SK-N-SH (cell line): ENCODE data around the gene HFE. TPM values are rescaled to one million over a fixed set of nuclear protein-coding genes. Genes with fewer than 3 reads are reported as not detected.

ENCODE experiments used
- CTCF ChIA-PET: fragments of 300-600, 350-600 bp; formaldehyde crosslinking; extraction: SDS; loops from one replicate; lab custom pipeline; 2021; lab: Yijun Ruan, JAX
- POLR2A ChIA-PET: fragments of 350-600 bp; sonication (Branson Sonifier 250); formaldehyde crosslinking; extraction: SDS; loops from one replicate; lab custom pipeline; 2020; ENCODE audit warnings: antibody characterized with exemption, inconsistent platforms; lab: Yijun Ruan, JAX
- DNase-seq: peaks from one replicate; pipeline ENCODE4 v3.0.0; 2012
- H2AFZ ChIP-seq: fragments of 200-600 bp; sonication (generic); 2 replicates; pipeline ENCODE4 v1.8.1; 2016; ENCODE audit warnings: antibody characterized with exemption, mild to moderate bottlenecking, low read depth
- H3F3A ChIP-seq: fragments of 200-600 bp; sonication (generic); replicated peaks from 2 replicates; pipeline ENCODE3; 2016; ENCODE audit warnings: antibody characterized with exemption, mild to moderate bottlenecking; ENCODE audit not compliant: insufficient read depth
- H3K27ac ChIP-seq, 2 experiments: fragments of 200-500 bp in 1 of 2; fragments of 200-600 bp in 1 of 2; sonication (Bioruptor generic) in 1 of 2; sonication (generic), shearing (Covaris generic) in 1 of 2; 2 replicates each; pipeline versions ENCODE4 v1.5.1 to v1.6.1; 2014 to 2016; ENCODE audit warnings: low read depth in 2 of 2, inconsistent platforms in 1 of 2, low read length in 1 of 2, mild to moderate bottlenecking in 1 of 2, mixed read lengths in 1 of 2
- H3K27me3 ChIP-seq: fragments of 200-600 bp; sonication (generic), shearing (Covaris generic); 2 replicates; pipeline ENCODE4 v1.6.1; 2016; ENCODE audit warnings: mixed run types; ENCODE audit not compliant: insufficient read depth
- H3K36me3 ChIP-seq, 2 experiments: fragments of 200-500 bp in 1 of 2; fragments of 200-600 bp in 1 of 2; sonication (Bioruptor generic) in 1 of 2; sonication (generic) in 1 of 2; replicated peaks in 1 of 2; 2 replicates each; pipeline versions ENCODE3 to v1.5.1; 2014 to 2016; ENCODE audit warnings: low read length in 1 of 2, mild to moderate bottlenecking in 1 of 2; ENCODE audit not compliant: insufficient read depth in 2 of 2, control insufficient read depth in 1 of 2
- H3K4me1 ChIP-seq, 2 experiments: fragments of 200-500 bp in 1 of 2; fragments of 200-600 bp in 1 of 2; sonication (Bioruptor generic) in 1 of 2; sonication (generic), shearing (Covaris generic) in 1 of 2; 2 replicates each; pipeline versions ENCODE4 v1.5.1 to v1.6.1; 2014 to 2016; ENCODE audit warnings: low read depth in 1 of 2, low read length in 1 of 2, mixed run types in 1 of 2; ENCODE audit not compliant: insufficient read depth in 2 of 2, control insufficient read depth in 1 of 2
- H3K4me2 ChIP-seq: fragments of 200-600 bp; sonication (generic), shearing (Covaris generic); 2 replicates; pipeline ENCODE4 v1.6.1; 2017; ENCODE audit warnings: mixed run types
- H3K4me3 ChIP-seq, 2 experiments: fragments of 200-500 bp in 1 of 2; fragments of 200-600 bp in 1 of 2; sonication (Bioruptor generic) in 1 of 2; sonication (generic), shearing (Covaris generic) in 1 of 2; 2 replicates each; pipeline versions ENCODE4 v1.5.1 to v1.8.1; 2014 to 2016; ENCODE audit warnings: low read depth in 2 of 2, inconsistent platforms in 1 of 2, low read length in 1 of 2, mild to moderate bottlenecking in 1 of 2, mixed read lengths in 1 of 2, moderate library complexity in 1 of 2
- H3K79me2 ChIP-seq: fragments of 200-600 bp; sonication (generic); 2 replicates; pipeline ENCODE4 v1.8.1; 2017; ENCODE audit warnings: mild to moderate bottlenecking; ENCODE audit not compliant: insufficient read depth
- H3K9ac ChIP-seq: fragments of 200-600 bp; sonication (generic); 2 replicates; pipeline ENCODE4 v1.6.1; 2017; ENCODE audit warnings: mixed run types
- H3K9me2 ChIP-seq: fragments of 200-600 bp; sonication (generic); 2 replicates; pipeline ENCODE4 v1.6.1; 2017; ENCODE audit warnings: mixed run types
- H3K9me3 ChIP-seq: fragments of 200-600 bp; sonication (generic); 2 replicates; pipeline ENCODE4 v1.6.1; 2017; ENCODE audit warnings: mixed run types, mild to moderate bottlenecking, moderate library complexity
- H4K20me1 ChIP-seq: fragments of 200-600 bp; sonication (generic); 2 replicates; pipeline ENCODE4 v1.6.1; 2017; ENCODE audit warnings: mild to moderate bottlenecking, mixed run types; ENCODE audit not compliant: insufficient read depth
- CHD2 ChIP-seq: fragments of 150-350 bp; IDR thresholded peaks from 2 replicates; pipeline ENCODE4 v1.6.1; 2018; ENCODE audit warnings: low read length; ENCODE audit not compliant: partially characterized antibody
- CTCF ChIP-seq: fragments of 200-600 bp; sonication (generic); IDR thresholded peaks from 2 replicates; pipeline ENCODE4 v1.6.1; 2017; ENCODE audit warnings: antibody characterized with exemption, mild to moderate bottlenecking, moderate library complexity
- EP300 ChIP-seq, 2 experiments: IDR thresholded peaks; 2 replicates each; pipeline versions ENCODE4 v1.4.0 to v1.6.1; 2012; ENCODE audit warnings: borderline replicate concordance in 1 of 2, low read depth in 1 of 2, low read length in 1 of 2
- EZH2phosphoT487 ChIP-seq: fragments of 200-600 bp; sonication (generic); IDR thresholded peaks from 2 replicates; pipeline ENCODE4 v1.6.1; 2017; ENCODE audit warnings: low read depth, mixed run types, mild to moderate bottlenecking, antibody characterized with exemption, moderate library complexity, borderline replicate concordance
- FOSL2 ChIP-seq: IDR thresholded peaks from 2 replicates; pipeline ENCODE4 v1.4.0; 2012; ENCODE audit warnings: low read depth, mild to moderate bottlenecking, moderate library complexity, borderline replicate concordance
- FOXJ3 ChIP-seq: sonication (generic); formaldehyde crosslinking; IDR thresholded peaks from 2 replicates; pipeline ENCODE4 v1.5.1; 2020; ENCODE audit warnings: mild to moderate bottlenecking, missing genetic modification reagents
- GABPA ChIP-seq: IDR thresholded peaks from 2 replicates; pipeline ENCODE4 v1.4.0; 2012; ENCODE audit warnings: low read depth, mild to moderate bottlenecking
- GATA2 ChIP-seq: sonication (generic); formaldehyde crosslinking; IDR thresholded peaks from 2 replicates; pipeline ENCODE4 v1.5.0; 2020; ENCODE audit warnings: mild to moderate bottlenecking, missing genetic modification reagents
- JUND ChIP-seq: IDR thresholded peaks from 2 replicates; pipeline ENCODE4 v1.4.0; 2012
- MAX ChIP-seq: IDR thresholded peaks from 2 replicates; pipeline ENCODE4 v1.4.0; 2012; ENCODE audit warnings: low read depth
- MEF2A ChIP-seq: IDR thresholded peaks from 2 replicates; pipeline ENCODE4 v1.4.0; 2012; ENCODE audit warnings: low read depth, borderline replicate concordance
- PBX3 ChIP-seq: IDR thresholded peaks from 2 replicates; pipeline ENCODE4; 2012
- RAD21 ChIP-seq: IDR thresholded peaks from 2 replicates; pipeline ENCODE4 v1.6.1; 2012; ENCODE audit warnings: mild to moderate bottlenecking, low read length
- RFX5 ChIP-seq: IDR thresholded peaks from 2 replicates; pipeline ENCODE4 v1.6.1; 2012; ENCODE audit warnings: mild to moderate bottlenecking, improper control_type of control experiment, low read length
- SIN3A ChIP-seq: IDR thresholded peaks from 2 replicates; pipeline ENCODE4 v1.6.1; 2012; ENCODE audit warnings: low read depth, mild to moderate bottlenecking, low read length, moderate library complexity, borderline replicate concordance
- TCF12 ChIP-seq: IDR thresholded peaks from 2 replicates; pipeline ENCODE4 v1.4.0; 2012
- WGBS: methylation state at CpG from one replicate; pipeline ENCODE4 v1.1.6; 2017; ENCODE audit warnings: low lambda C conversion rate; 5-methylcytosine and 5-hydroxymethylcytosine counted together
- polyA plus RNA-seq, 3 experiments: library from polyadenylated mRNA; depleted of rRNA; stranded (reverse); fragments of >200 nt; gene quantifications; 2 replicates each; pipeline ENCODE4 v1.2.3, GENCODE V29; 2012

HFE gene
- polyA plus RNA-seq, 1 of the 3 experiments (the other 2 are of a cell fraction): not detected

- Histone ChIP-seq H4K20me1 (peaks cover 16% of the 10 kb centered on the region), H3K9me2 (no peaks in the 10 kb centered on the region), H3K9me3 (no peaks in the 10 kb centered on the region), H3K9ac (no peak overlapping the region), H2AFZ (no peak overlapping the region), H3F3A (peaks cover 6% of the 10 kb centered on the region), H3K79me2 (peaks cover 53% of the 10 kb centered on the region), H3K27me3 (no peaks in the 10 kb centered on the region), H3K36me3 (peaks cover 21 to 40% of the 10 kb centered on the region in 2 experiments), H3K27ac (no peak overlapping the region), H3K4me1 (peaks cover 7 to 8% of the 10 kb centered on the region in 2 experiments; a peak in 3 of 4 replicates), H3K4me2 (no peak overlapping the region), H3K4me3 (no peak overlapping the region)
- no peak for DNase-seq
- TF ChIP-seq TCF12 (no peak), GABPA (no peak), FOSL2 (no peak), RAD21 (no peak), PBX3 (no peak)
- ChIA-PET CTCF (interaction anchor here (0.6 to 1.0 kb wide), 2 partner anchors 11 to 13 kb away, joined by 3 to 4 read pairs; no protein-coding TSS in a partner anchor), POLR2A (interaction anchor here (1.3 to 2.8 kb wide), 2 partner anchors 11 to 26 kb away, joined by 4 to 13 read pairs; a partner anchor contains a TSS)
- 90% methylated on average over 5 of the region's 6 CpGs for WGBS
Observed at GRCh38 chr6:26130581-26131249, 43.5 kb downstream of the HFE start.

GRCh38 chr6:26131618-26132017, 44.4 kb downstream of the HFE start:
- POLR2A ChIA-PET: interaction anchor here (2.8 kb wide), 1 partner anchor 25 kb away, joined by 13 read pairs; a partner anchor contains a TSS
- CTCF ChIA-PET: interaction anchor here (1.0 kb wide), 1 partner anchor 10 kb away, joined by 3 read pairs; no protein-coding TSS in a partner anchor
- TF ChIP-seq MEF2A (no peak), FOXJ3 (CRISPR knock-in tag) (no peak), JUND (no peak), MAX (no peak), SIN3A (no peak), EP300 (IDR thresholded peaks at IDR 0.05; ENCODE audit: borderline replicate concordance in 1 of 2, low read depth in 1 of 2, low read length in 1 of 2) (no peak), PBX3 (no peak), EZH2phosphoT487 (no peak), FOSL2 (no peak), CHD2 (no peak), RFX5 (no peak), CTCF (no peak), GATA2 (CRISPR knock-in tag) (no peak), GABPA (no peak)

More at GRCh38 chr6:26131618-26132017, 44.4 kb downstream of the HFE start:
- H3K4me3 ChIP-seq: no peak overlapping the region
- peaks cover 21 to 41% of the 10 kb centered on the region in 2 experiments for H3K36me3 ChIP-seq
- H3K4me1 ChIP-seq: peaks cover 7 to 8% of the 10 kb centered on the region in 2 experiments; a peak in 3 of 4 replicates
- H2AFZ ChIP-seq: no peak overlapping the region
- H3F3A ChIP-seq: peaks cover 1% of the 10 kb centered on the region
- peaks cover 10% of the 10 kb centered on the region; the same call in 1 of the 2 replicates for H4K20me1 ChIP-seq
- no peaks in the 10 kb centered on the region for H3K9me2 ChIP-seq
- H3K4me2 ChIP-seq: no peak overlapping the region
- no peak for DNase-seq
- peaks cover 44% of the 10 kb centered on the region for H3K79me2 ChIP-seq
- no peaks in the 10 kb centered on the region for H3K9me3 ChIP-seq
- 96% methylated on average over 3 of the region's 3 CpGs for WGBS
- H3K27ac ChIP-seq: no peak overlapping the region
- no peaks in the 10 kb centered on the region for H3K27me3 ChIP-seq
- H3K9ac ChIP-seq: no peak overlapping the region
